GM18907 (cell line): Measurements from ENCODE around the gene MRO.
"Not testable (repeated sequence)": the region's sequence is repeated elsewhere in the genome, so short reads cannot be mapped to it uniquely, and the experiment has no call there.

Source experiments
- ATAC-seq: cut with Tn5 transposase; IDR thresholded peaks from one replicate; pipeline ENCODE4 v1.9.1; 2021; ENCODE audit warnings: mild to moderate bottlenecking, moderate library complexity; ENCODE audit not compliant: unreplicated experiment

The MRO gene

DNA sequence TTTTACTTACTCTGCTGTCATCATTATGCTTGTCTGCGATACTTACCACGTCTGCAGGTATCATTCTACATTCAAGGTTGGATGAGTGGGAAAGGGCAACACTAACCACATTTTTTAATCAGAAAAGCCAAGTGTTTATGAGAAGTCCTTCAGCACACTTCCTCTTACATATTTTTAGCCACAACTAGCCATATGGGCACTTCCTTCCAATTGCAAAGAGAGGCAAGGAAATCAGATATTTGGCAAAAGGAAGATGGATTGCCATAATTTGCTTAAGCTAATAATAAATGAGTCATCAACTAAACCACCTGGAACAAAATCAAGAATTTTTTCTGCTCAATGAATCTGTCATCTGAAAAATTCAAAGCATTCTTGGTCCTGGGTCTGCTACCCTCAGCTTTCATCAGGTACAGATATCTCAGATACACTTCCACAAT is 16.7 kb upstream of the MRO start:
- no peak for ATAC-seq

DNA sequence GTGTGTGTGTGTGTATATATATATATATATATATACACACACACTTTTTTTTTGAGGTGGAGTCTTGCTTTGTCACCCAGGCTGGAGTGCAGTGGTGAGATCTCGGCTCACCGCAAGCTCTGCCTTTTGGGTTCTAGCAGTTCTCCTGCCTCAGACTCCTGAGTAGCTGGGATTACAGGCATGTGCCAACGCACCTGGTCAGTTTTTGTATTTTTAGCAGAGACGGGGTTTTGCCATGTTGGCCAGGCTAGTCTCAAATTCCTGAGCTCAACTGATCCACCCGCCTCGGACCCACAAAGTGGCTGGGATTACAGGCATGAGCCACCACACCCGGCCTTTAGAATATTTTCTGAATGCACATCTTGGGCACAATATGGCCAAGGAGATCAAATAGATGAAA is 13.7 kb upstream of the MRO start:
- ATAC-seq, result not testable (repeated sequence)

DNA sequence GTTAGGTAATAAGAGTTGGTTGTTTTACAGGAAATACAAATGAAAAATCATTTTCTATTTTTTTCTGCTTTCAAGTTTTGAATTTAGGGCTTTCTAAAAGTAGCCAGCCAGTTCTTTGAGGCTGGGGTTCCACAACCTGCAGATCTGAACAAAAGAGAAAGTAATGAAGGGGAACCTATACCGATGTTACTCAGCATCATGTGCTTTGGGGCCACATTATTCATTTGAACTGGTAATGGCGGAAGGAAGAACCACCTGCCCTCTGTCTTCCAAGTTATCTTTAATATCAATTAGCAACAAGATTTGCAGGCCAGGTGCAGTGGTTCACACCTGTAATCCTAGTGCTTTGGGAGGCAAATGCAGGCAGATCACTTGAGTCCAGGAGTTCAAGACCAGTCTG is 12.9 kb upstream of the MRO start:
- ATAC-seq, result peak; percentile 74

DNA sequence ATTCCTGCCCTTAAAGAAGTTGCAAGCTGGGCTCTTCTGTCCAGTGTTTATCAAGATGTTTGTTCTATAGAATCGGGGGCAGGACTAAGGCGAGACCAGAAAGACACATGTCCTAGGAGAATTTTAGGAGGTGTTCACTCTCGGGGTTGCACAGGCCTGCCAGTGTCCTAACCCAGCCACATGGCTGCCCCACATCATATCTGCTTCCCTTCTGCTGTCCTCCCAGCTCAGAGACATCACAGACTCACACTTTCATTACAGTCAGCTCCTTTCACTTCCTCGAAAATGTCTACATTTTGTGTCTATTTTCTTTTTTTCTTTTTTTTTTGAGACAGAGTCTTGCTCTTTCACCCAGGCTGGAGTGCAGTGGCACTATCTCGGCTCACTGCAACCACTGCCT is 10.7 kb upstream of the MRO start:
- peak; percentile 53 for ATAC-seq

DNA sequence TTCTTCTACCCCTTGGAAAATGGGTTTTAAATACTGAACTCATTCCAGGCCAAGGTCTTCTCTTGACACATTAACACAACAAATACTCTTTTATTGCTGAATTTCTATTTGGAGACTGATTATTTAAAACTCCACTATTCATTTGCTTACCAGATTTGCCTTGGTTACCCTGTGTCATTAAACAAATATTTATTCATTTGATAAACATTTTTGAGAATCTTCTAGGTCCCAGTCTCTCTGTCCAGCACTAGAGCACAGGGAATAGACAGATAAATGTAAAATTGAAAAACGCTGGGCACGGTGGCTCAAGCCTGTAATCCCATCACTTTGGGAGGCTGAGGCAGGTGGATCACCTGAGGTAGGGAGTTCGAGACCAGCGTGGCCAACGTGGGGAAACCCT is 9.8 kb upstream of the MRO start:
- ATAC-seq, result no peak

DNA sequence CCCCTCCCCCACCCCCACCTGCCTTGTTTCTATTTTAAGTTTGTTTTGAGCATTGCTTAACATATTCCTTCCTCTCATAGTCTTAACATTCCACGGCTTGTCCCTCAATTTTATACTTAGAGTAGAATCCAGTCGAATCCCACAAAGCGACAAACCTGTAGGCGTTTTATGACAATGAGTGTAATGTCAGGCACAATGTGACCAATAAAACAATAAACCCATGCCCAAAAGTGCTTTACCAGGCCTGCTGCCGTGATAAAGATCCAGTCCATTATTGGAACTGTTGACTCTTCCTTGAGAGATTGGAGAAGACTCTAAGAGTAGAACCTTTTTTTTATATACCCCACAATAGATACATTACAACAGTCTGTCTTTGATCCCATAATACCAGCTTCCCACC is 6.2 kb upstream of the MRO start:
- ATAC-seq, result no peak

DNA sequence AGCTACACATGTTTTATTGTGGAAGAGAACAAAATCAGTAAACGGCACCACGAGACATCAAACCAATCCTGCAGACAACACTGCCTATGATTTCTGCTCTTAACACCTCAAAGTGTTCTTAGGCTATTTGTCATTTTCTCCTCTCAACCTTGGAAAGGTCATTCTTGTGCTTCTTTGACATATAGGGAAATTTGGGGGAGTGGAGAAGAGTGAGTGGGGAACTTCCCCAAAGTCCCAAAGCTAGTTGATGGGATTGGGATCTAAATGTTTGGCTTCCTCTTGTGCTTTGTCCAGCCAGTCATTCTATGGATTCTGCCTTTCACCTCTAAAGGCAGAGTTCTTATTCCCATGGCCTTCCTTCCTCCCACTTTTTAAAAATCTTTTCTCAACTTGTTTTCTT is 5.8 kb upstream of the MRO start:
- no peak for ATAC-seq

DNA sequence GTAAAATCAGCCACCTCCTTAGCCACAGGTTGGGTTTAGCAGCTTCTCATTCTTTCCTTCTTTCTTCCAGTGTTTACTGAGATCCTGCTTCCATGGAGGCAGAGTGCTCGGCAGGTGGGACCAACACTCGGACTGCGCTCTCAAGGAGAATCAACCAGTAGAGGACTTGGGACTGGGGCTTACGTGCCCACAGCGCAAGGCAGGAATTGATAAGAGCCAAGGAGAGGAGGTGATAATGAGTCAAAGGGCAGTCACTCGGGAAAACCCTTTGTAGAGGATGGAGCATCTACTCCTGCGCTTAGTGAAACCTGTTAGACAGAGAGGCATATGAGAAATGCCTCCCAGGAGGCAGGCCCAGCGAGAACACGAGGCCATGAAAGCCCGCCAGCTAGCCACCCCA is 2.9 kb upstream of the MRO start:
- no peak for ATAC-seq

DNA sequence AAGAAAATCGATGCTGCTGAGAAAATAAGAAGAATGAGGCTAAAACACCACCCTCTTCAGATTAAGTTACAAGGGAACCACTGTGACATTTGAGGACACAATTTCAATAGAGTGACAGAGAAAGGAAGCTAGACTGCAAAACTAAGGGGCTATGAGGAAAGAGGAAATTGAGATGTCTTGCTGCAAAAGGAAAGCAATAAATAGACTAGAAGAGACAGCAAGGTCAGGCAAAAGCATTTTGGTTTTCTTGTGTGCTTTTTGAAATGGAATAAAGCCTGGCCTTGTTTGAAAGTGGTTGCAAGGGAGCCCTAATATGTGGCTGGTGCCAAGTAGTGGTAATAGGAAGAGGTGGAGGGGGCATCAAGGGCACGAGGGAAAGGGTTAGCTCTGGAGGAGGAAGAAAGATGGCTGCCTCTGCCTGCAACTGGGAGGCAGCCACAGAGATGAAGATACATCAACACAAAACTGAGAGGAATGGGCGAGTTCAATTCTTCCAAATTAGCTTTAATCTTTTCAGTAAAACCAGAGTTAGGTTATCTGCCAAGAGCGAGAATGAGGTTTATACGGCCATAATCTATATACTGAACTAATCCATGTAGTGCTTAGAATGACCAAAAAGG is 1.2 kb upstream of the MRO start:
- no peak for ATAC-seq

DNA sequence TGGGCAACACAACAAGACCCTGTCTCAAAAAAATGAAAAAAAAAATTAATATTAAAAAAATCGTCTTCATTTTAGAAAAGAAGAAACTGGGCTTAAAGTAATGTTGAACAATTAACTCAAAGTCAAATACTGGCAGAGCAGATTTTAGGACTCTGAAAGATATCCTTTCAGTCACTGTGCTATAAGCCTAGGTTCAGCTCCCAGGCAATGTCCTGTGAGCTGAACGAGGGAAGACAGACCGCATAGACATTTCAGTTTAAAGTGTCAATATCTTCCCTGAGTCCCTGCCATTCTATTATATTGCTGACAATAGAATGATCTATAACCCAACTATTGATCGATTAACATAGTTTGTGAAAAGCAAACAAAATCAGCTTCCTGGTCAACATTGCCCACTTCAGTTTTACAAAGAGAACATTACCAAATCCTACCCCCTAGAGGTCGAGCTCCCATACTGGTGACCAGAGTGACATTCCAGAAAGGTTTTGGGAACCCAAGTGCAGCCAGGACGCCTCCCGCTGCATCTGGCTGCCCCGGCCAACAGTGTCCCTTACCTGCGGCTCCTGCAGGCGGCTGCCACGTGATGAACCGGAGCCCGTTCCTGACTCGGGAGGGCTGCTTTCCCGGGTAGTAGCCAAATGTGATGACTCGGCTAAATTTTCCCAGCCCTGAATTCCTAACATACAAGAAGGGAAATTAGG is 639 bp downstream of the MRO start:
- no peak for ATAC-seq

DNA sequence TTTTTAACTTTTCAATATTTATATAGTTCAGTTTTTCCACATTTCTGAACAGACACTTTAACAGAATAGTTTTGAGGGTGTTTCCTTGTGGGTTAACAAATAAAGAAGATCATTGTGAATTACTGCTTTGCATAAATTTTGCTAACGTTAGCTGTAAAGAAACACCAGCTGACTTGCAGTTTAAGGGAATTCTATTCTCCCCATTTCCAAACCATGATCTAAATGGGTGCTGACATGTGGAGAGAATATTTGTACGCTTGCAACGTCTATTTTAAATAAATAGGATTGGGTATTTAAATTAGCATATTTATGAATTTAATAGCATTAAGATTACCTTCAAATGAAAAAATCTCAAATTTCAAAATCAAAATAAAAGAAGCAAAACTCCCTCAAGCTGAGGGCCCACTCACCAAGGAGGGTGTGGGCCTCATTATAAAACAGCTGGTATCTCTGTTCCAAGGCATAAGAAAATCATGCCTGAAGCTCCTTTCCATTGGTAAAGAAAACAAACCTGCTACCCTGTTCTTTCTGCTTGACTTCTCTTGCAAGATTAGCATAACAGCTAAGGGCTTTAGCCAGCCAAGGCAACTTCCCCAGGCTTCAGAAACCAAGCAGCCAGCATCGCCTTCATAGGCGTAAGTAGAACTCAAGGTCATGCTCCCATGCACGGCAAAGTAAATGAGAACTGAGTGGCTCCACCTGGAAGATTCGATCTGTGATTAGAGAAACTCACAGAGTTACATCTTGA is 3.2 kb downstream of the MRO start:
- ATAC-seq, result no peak

DNA sequence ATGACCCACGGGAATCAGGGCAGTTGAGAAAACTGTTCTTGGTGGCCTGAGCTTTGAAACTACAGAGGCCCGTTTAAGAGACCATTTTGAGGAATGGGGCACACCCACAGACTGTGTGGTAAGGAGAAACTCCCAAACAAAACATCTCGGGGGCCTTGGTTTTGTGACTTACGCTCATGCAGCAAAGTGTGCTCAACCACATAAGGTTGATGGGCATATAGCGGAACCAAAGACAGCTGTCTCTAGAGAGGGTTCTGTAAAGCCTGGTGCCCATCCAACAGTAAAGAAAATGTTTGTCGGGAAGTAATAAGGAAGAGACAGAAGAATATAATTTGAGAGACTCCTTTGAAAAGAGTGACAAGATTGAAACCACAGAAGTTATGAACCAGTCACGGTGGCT is 5.4 kb downstream of the MRO start:
- ATAC-seq, result no peak

DNA sequence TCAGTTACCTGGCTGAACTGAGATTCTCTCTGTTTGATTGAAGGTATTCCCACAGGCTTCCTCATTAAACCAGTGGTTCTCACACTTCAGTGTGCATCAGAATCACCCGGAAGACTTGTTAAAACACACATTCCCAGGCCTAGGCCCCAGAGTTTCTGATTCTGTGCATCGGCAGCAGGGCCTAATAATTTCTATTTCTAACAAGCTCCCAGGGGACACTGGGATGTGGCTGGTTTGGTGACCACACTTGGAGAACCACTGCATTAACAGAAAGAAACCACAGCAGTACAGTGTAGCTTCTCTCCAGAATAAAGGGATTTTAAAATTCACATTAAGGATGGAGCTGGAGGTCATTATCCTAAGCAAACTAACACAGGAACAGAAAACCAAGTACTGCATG is 6.5 kb downstream of the MRO start:
- no peak for ATAC-seq

DNA sequence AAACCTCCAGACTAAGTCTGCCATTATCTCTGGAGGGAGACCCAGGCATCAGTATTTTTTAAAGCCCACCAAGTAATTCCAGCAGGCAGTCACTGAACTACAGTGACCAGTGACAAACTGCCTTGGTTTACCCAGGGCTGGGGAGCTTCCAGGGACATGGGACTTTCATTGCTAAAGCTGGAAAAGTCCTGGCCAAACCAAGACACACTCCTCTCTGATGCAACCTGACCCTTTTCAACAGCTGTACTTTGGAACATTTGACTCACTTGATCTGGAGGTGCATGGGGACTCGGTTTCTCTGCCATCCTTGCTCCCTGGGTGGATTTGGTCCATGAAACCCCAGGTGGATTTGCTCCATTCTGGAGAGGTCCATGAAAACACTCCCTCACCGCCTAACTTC is 7.0 kb downstream of the MRO start:
- ATAC-seq, result no peak

DNA sequence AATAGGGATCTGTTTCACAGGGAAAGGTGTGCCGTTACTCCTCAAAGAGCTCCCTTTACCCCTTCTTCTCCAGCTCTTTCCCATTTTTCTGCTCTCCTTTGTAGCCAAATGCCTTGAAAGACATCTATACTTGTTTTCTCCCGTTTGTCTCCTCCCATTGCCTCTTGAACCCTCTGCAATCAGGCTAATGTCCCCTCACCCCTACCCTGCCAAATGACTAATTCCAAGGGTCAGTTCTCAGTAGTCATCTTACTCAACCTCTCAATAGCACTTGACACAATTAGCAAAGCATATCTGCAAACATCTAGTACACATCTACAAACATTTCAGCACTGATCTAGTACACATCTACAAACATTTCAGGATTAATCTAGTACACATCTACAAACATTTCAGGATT is 12.6 kb downstream of the MRO start:
- no peak for ATAC-seq

DNA sequence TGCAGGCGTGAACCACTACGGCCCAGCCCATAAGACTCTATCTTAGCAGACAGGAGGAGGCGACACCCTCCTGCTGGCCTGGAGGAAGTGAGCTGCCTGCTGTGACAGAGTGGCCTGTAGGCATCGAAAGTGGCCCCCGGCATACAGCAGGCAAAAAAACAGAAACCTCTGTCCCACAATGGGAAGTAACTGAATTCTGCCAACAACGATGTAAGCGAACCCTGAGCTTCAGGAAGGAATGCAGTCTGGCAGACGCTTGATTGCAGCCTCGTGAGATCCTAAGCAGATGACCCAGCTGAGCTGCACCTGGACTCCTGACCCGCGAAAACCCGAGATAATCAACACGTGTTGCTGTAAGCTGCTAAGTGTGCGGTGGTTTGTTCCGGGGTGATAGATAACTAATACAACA is 13.6 kb downstream of the MRO start:
- peak; percentile 52 for ATAC-seq

DNA sequence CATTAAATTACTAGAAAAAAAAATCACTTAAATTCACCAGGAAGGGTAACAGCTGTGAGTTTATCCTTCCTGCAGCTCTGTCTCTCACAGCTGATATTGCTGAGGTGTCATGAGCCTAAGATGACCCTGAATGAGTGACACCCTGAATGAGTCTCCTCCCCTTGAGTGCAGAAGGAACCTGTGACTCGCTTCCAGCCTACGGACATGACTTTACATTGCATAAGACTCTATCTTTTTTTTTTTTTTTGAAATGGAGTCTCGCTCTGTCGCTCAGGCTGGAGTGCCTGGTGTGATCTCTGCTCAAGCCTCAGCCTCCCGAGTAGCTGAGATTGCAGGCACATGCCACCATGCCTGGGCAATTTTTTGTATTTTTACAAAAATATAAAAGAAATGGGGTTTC is 14.1 kb downstream of the MRO start:
- no peak for ATAC-seq

DNA sequence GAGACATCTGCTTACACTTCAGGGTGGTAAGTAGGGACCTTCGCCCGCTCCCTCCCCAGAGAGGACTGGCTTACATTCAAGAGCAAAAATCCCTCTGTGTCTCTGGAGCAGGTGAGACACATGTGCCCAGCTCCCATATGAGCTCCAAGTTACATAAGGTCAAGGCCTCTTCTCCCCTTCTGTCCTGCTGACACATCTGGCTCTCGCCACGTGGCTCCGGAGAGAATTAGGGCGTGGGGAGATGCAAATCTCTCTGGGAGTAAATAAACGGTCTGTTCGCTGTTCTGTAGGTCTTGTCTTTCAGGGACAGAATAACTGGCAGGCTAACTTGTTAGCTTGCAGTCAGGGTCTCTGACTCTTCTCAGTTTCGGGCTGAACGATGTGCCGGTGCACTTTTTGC is 16.2 kb downstream of the MRO start:
- no peak for ATAC-seq

DNA sequence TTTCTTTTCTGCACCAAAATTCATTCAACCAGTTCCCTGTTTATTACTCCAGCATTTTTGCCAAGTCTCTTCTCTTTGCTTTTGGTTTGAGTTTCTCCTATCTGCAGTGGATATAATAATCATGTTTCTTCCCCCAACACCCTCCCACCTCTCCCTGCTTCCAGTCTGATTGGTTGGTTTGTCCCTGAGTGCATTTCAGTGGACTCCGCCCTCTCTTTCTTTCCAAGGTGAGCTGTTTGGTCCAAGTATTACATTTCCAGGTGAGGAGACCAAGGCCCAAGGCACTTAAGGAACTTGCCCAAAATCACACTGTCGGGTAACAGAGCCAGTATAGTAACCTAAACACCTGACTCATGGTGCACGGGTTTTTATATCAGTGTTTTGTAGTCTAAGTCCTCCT is 17.7 kb downstream of the MRO start:
- no peak for ATAC-seq

DNA sequence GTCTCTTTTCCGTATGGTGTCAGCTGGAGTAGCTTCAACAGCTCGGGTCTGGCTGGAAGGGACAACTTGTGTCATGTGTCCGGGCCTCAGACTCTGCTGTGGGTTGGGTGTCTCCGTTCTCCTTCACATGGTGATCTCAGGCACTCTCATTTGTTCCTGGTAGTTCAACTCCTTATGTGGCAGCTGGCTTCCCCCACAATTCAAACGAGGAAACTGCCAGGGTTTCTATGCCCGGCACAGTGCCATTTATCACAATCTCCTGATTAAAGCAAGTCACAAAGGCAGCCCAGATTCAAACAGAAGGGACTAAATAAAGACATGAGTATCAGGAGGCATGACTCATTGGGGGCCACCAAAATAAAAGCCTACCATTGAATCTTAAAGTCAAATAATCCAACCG is 22.7 kb downstream of the MRO start:
- no peak for ATAC-seq

DNA sequence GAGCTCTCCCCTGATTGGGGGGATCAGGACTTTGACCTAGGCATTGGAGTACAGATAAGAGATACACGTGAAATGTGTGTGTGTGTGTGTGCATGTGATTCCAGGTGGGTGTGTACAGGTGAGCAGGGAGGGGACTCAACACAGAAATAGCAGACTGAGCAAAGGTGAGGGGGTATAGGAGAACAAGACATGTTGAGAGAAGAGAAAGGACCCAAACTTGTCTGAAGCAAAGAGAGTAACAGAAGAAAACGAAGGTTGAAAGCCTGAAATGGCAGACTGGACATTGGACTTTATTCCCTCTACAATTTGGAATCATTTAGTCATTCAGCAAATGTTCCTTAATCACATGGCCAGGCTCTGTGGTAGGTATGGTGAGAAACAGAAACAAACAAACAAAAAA is 23.3 kb downstream of the MRO start:
- ATAC-seq, result no peak
